Measurements from ENCODE around the gene GALE.
"Not testable (repeated sequence)": the region's sequence is repeated elsewhere in the genome, so short reads cannot be mapped to it uniquely, and the experiment has no call there.

- TF ChIP-seq CTCF (IDR thresholded peaks at IDR 0.05; ENCODE audit: insufficient read depth, low read length); POLR2AphosphoS5 (IDR thresholded peaks at IDR 0.05; ENCODE audit: low read depth): not testable (repeated sequence)
These were observed 2.3 kb upstream of the GALE start for GRCh38 chr1:23802809-23803342.

All from HL-60 (cell line).